ENCODE data around the gene UBTD2.

Gene UBTD2

GRCh38 chr5:172235132-172235780, 48.3 kb downstream of the UBTD2 start:
- H3K4me1 ChIP-seq (ENCODE audit: control insufficient read depth in 2 of 2, insufficient read depth in 1 of 2, low read depth in 1 of 2, low read length in 2 of 2), result no peaks in the 10 kb centered on the region
- no peaks in the 10 kb centered on the region for H3K27me3 ChIP-seq (ENCODE audit: control insufficient read depth in 3 of 3, insufficient read depth in 3 of 3, low read depth in 1 of 3, low read length in 3 of 3)
- no peak overlapping the region for H2BK5ac ChIP-seq (ENCODE audit: low read length)
- no peak overlapping the region for H2AFZ ChIP-seq (ENCODE audit: low read length)
- H3K9me3 ChIP-seq (replicated peaks in 1 of 2; ENCODE audit: control insufficient read depth in 2 of 2, insufficient read depth in 1 of 2, low read depth in 1 of 2, low read length in 2 of 2), result no peaks in the 10 kb centered on the region
- peaks cover 5 to 60% of the 10 kb centered on the region in 2 donors for H3K36me3 ChIP-seq (replicated peaks in 1 of 2; ENCODE audit: control insufficient read depth in 2 of 2, insufficient read depth in 2 of 2, low read length in 2 of 2)
- no peak overlapping the region for H3K23ac ChIP-seq (ENCODE audit: low read depth, low read length, poor library complexity)
- no peak overlapping the region for H4K91ac ChIP-seq (ENCODE audit: low read depth, low read length, poor library complexity)
- H3K4me2 ChIP-seq (ENCODE audit: insufficient read depth, low read length, poor library complexity, severe bottlenecking), result no peak overlapping the region
- H3K79me1 ChIP-seq (ENCODE audit: low read depth, low read length), result peaks cover 3% of the 10 kb centered on the region
- H3K9ac ChIP-seq (ENCODE audit: low read depth, low read length, poor library complexity), result no peak overlapping the region
- DNase-seq (ENCODE audit: low spot score), result no peak
- no peak overlapping the region for H3K27ac ChIP-seq (replicated peaks; ENCODE audit: low read length)
- no peak overlapping the region for H3K4me3 ChIP-seq (ENCODE audit: low read length in 2 of 2)
- no peak overlapping the region for H2BK12ac ChIP-seq (ENCODE audit: low read length)
- no peak overlapping the region for H3K14ac ChIP-seq (ENCODE audit: low read length)
- H3K4ac ChIP-seq (ENCODE audit: low read length), result no peak overlapping the region
- no peak overlapping the region for H4K8ac ChIP-seq (ENCODE audit: low read depth, low read length)
- no peak overlapping the region for H3K18ac ChIP-seq (ENCODE audit: low read length)
- WGBS, 2 donors (ENCODE audit: extremely low coverage in 2 of 2, insufficient read length in 2 of 2, insufficient replicate concordance in 1 of 2), result no CpG with 5 or more reads among the region's 4 CpGs
- H2AK5ac ChIP-seq (ENCODE audit: low read depth, low read length), result no peak overlapping the region
- H2BK120ac ChIP-seq (ENCODE audit: low read depth, low read length), result no peak overlapping the region
- no peak overlapping the region for H2BK15ac ChIP-seq (ENCODE audit: low read length)

GRCh38 chr5:172234031-172234430, 49.5 kb downstream of the UBTD2 start:
- DNase-seq (ENCODE audit: low spot score), result no peak
- Histone ChIP-seq H3K4me1 (ENCODE audit: control insufficient read depth in 2 of 2, insufficient read depth in 1 of 2, low read depth in 1 of 2, low read length in 2 of 2) (no peaks in the 10 kb centered on the region), H3K27me3 (ENCODE audit: control insufficient read depth in 3 of 3, insufficient read depth in 3 of 3, low read depth in 1 of 3, low read length in 3 of 3) (no peaks in the 10 kb centered on the region), H3K23ac (ENCODE audit: low read depth, low read length, poor library complexity) (no peak overlapping the region), H3K36me3 (replicated peaks in 1 of 2; ENCODE audit: control insufficient read depth in 2 of 2, insufficient read depth in 2 of 2, low read length in 2 of 2) (peaks cover 5 to 66% of the 10 kb centered on the region in 2 donors), H3K9me3 (replicated peaks in 1 of 2; ENCODE audit: control insufficient read depth in 2 of 2, insufficient read depth in 1 of 2, low read depth in 1 of 2, low read length in 2 of 2) (no peaks in the 10 kb centered on the region), H3K4me2 (ENCODE audit: insufficient read depth, low read length, poor library complexity, severe bottlenecking) (no peak overlapping the region), H2BK15ac (ENCODE audit: low read length) (no peak overlapping the region), H4K91ac (ENCODE audit: low read depth, low read length, poor library complexity) (no peak overlapping the region), H3K9ac (ENCODE audit: low read depth, low read length, poor library complexity) (no peak overlapping the region), H2AK5ac (ENCODE audit: low read depth, low read length) (no peak overlapping the region), H3K4me3 (ENCODE audit: low read length in 2 of 2) (no peak overlapping the region), H3K27ac (replicated peaks; ENCODE audit: low read length) (no peak overlapping the region), H2BK5ac (ENCODE audit: low read length) (no peak overlapping the region), H4K8ac (ENCODE audit: low read depth, low read length) (no peak overlapping the region), H3K4ac (ENCODE audit: low read length) (no peak overlapping the region), H2AFZ (ENCODE audit: low read length) (no peak overlapping the region), H3K18ac (ENCODE audit: low read length) (no peak overlapping the region), H2BK120ac (ENCODE audit: low read depth, low read length) (no peak overlapping the region), H3K79me1 (ENCODE audit: low read depth, low read length) (peaks cover 3% of the 10 kb centered on the region), H3K14ac (ENCODE audit: low read length) (no peak overlapping the region), H2BK12ac (ENCODE audit: low read length) (no peak overlapping the region)
- no CpG with 5 or more reads among the region's 4 CpGs for WGBS, 2 donors (ENCODE audit: extremely low coverage in 2 of 2, insufficient read length in 2 of 2, insufficient replicate concordance in 1 of 2)

- no peak overlapping the region for H3K4me2 ChIP-seq (ENCODE audit: insufficient read depth, low read length, poor library complexity, severe bottlenecking)
- no peak overlapping the region for H2BK5ac ChIP-seq (ENCODE audit: low read length)
- no peak overlapping the region for H2BK120ac ChIP-seq (ENCODE audit: low read depth, low read length)
- DNase-seq (ENCODE audit: low spot score), result no peak
- no peaks in the 10 kb centered on the region for H3K9me3 ChIP-seq (replicated peaks in 1 of 2; ENCODE audit: control insufficient read depth in 2 of 2, insufficient read depth in 1 of 2, low read depth in 1 of 2, low read length in 2 of 2)
- no peak overlapping the region for H2BK12ac ChIP-seq (ENCODE audit: low read length)
- H3K14ac ChIP-seq (ENCODE audit: low read length), result no peak overlapping the region
- no peak overlapping the region for H3K18ac ChIP-seq (ENCODE audit: low read length)
- no peak overlapping the region for H3K9ac ChIP-seq (ENCODE audit: low read depth, low read length, poor library complexity)
- no peak overlapping the region for H3K27ac ChIP-seq (replicated peaks; ENCODE audit: low read length)
- no peak overlapping the region for H3K4ac ChIP-seq (ENCODE audit: low read length)
- no peak overlapping the region for H4K91ac ChIP-seq (ENCODE audit: low read depth, low read length, poor library complexity)
- no peak overlapping the region for H3K23ac ChIP-seq (ENCODE audit: low read depth, low read length, poor library complexity)
- WGBS, 2 donors (ENCODE audit: extremely low coverage in 2 of 2, insufficient read length in 2 of 2, insufficient replicate concordance in 1 of 2), result no CpG with 5 or more reads among the region's 1 CpG
- H3K4me1 ChIP-seq (ENCODE audit: control insufficient read depth in 2 of 2, insufficient read depth in 1 of 2, low read depth in 1 of 2, low read length in 2 of 2), result peaks cover 0 to 1% of the 10 kb centered on the region in 2 donors
- no peak overlapping the region for H2AK5ac ChIP-seq (ENCODE audit: low read depth, low read length)
- H3K27me3 ChIP-seq (ENCODE audit: control insufficient read depth in 3 of 3, insufficient read depth in 3 of 3, low read depth in 1 of 3, low read length in 3 of 3), result no peaks in the 10 kb centered on the region
- no peak overlapping the region for H3K4me3 ChIP-seq (ENCODE audit: low read length in 2 of 2)
- H3K79me1 ChIP-seq (ENCODE audit: low read depth, low read length), result peaks cover 1% of the 10 kb centered on the region
- H2BK15ac ChIP-seq (ENCODE audit: low read length), result no peak overlapping the region
- no peak overlapping the region for H2AFZ ChIP-seq (ENCODE audit: low read length)
- peaks cover 5 to 95% of the 10 kb centered on the region in 2 donors for H3K36me3 ChIP-seq (replicated peaks in 1 of 2; ENCODE audit: control insufficient read depth in 2 of 2, insufficient read depth in 2 of 2, low read length in 2 of 2)
- no peak overlapping the region for H4K8ac ChIP-seq (ENCODE audit: low read depth, low read length)
Observed at GRCh38 chr5:172229904-172230303, 53.7 kb downstream of the UBTD2 start.

- DNase-seq (ENCODE audit: low spot score), result no peak
- Histone ChIP-seq H2BK5ac (ENCODE audit: low read length) (no peak overlapping the region), H3K4ac (ENCODE audit: low read length) (no peak overlapping the region), H4K91ac (ENCODE audit: low read depth, low read length, poor library complexity) (no peak overlapping the region), H2BK12ac (ENCODE audit: low read length) (no peak overlapping the region), H3K36me3 (replicated peaks in 1 of 2; ENCODE audit: control insufficient read depth in 2 of 2, insufficient read depth in 2 of 2, low read length in 2 of 2) (peaks cover 7 to 95% of the 10 kb centered on the region in 2 donors), H3K14ac (ENCODE audit: low read length) (no peak overlapping the region), H3K23ac (ENCODE audit: low read depth, low read length, poor library complexity) (no peak overlapping the region), H3K4me3 (ENCODE audit: low read length in 2 of 2) (no peak overlapping the region), H2BK15ac (ENCODE audit: low read length) (no peak overlapping the region), H3K18ac (ENCODE audit: low read length) (no peak overlapping the region), H3K79me1 (ENCODE audit: low read depth, low read length) (peaks cover 2% of the 10 kb centered on the region), H3K9me3 (replicated peaks in 1 of 2; ENCODE audit: control insufficient read depth in 2 of 2, insufficient read depth in 1 of 2, low read depth in 1 of 2, low read length in 2 of 2) (peaks cover 0 to 4% of the 10 kb centered on the region in 2 donors), H2AFZ (ENCODE audit: low read length) (no peak overlapping the region), H3K9ac (ENCODE audit: low read depth, low read length, poor library complexity) (no peak overlapping the region), H2AK5ac (ENCODE audit: low read depth, low read length) (no peak overlapping the region), H2BK120ac (ENCODE audit: low read depth, low read length) (no peak overlapping the region), H4K8ac (ENCODE audit: low read depth, low read length) (no peak overlapping the region), H3K4me2 (ENCODE audit: insufficient read depth, low read length, poor library complexity, severe bottlenecking) (no peak overlapping the region), H3K4me1 (ENCODE audit: control insufficient read depth in 2 of 2, insufficient read depth in 1 of 2, low read depth in 1 of 2, low read length in 2 of 2) (peaks cover 0 to 3% of the 10 kb centered on the region in 2 donors), H3K27me3 (ENCODE audit: control insufficient read depth in 3 of 3, insufficient read depth in 3 of 3, low read depth in 1 of 3, low read length in 3 of 3) (no peaks in the 10 kb centered on the region), H3K27ac (replicated peaks; ENCODE audit: low read length) (peak overlapping the region; percentile 33)
- WGBS, 2 donors (ENCODE audit: extremely low coverage in 2 of 2, insufficient read length in 2 of 2, insufficient replicate concordance in 1 of 2), result no CpG with 5 or more reads among the region's 1 CpG
Observed at GRCh38 chr5:172224996-172225395, 58.6 kb downstream of the UBTD2 start.
